Measurements from ENCODE around the gene SASH1.

The SASH1 gene

DNA sequence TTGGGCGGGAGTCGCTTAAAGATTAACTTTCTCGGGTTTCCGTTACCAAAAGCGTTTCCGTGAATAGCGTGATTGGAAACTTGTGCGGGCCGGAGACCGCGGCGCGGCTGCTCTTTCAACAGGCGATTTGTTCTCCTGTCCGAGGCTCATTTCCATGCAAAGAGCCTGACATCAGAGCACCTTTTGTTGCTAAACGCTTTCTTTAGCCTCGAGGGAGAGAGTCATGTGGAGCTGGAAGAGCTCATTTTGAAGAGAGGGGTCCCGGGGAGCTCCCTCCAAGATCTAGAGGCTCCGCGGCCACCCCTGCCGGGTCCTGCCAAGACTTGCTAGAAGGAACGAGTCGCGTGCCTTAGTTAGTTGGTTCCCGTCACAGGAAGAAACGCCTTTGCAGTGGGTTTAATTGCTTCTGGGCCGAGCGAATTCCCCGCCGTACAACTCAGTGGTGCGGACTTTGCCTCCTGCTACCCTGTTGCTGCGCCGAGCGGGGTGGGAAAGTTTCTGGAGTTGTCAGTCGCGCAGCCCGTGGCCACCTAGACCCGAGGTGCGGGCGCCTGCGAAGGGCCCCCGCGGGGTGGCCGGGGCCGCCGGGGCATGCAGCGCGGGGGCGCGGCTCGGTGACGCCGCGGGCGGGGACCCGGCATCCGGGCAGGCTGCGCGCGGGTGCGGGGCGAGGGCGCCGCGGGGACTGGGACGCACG, at the start of gene SASH1:
Gene SASH1, plus strand, starts transcription at position 489 of the 697 bp plus-strand sequence. CDS start 230 bp downstream, outside the sequence.
- Histone ChIP-seq H3K27ac (ENCODE audit: low read length) (no peak within 1 kb of the TSS), H3F3A (ENCODE audit: insufficient read depth, low read length) (no peaks in the 10 kb centered on the region), H3K4me3 (ENCODE audit: low read length) (no peak within 1 kb of the TSS), H2AFZ (ENCODE audit: low read length) (no peak within 1 kb of the TSS), H3K9me3 (replicated peaks; ENCODE audit: insufficient read depth, low read length) (no peaks in the 10 kb centered on the region), H3K36me3 (replicated peaks; ENCODE audit: insufficient read depth, low read length) (no peaks in the 10 kb centered on the region), H3K9ac (ENCODE audit: low read length) (no peak within 1 kb of the TSS), H3K4me1 (ENCODE audit: low read length) (no peaks in the 10 kb centered on the region), H3K79me2 (ENCODE audit: low read length) (no peaks in the 10 kb centered on the region), H4K20me1 (ENCODE audit: insufficient read depth, low read length) (no peaks in the 10 kb centered on the region), H3K9me2 (replicated peaks; ENCODE audit: insufficient read depth, low read length) (no peaks in the 10 kb centered on the region), H3K4me2 (ENCODE audit: low read depth, low read length) (no peak within 1 kb of the TSS), H3K27me3 (replicated peaks; ENCODE audit: insufficient read depth, low read length) (no peaks in the 10 kb centered on the region)
- no peak for DNase-seq
- TF ChIP-seq EZH2 (optimal IDR thresholded peaks at IDR 0.05; ENCODE audit: low read depth, low read length) (no peak), EZH2phosphoT487 (IDR thresholded peaks at IDR 0.05; ENCODE audit: low read length) (no peak)
- TF ChIP-seq, protein P1, sequence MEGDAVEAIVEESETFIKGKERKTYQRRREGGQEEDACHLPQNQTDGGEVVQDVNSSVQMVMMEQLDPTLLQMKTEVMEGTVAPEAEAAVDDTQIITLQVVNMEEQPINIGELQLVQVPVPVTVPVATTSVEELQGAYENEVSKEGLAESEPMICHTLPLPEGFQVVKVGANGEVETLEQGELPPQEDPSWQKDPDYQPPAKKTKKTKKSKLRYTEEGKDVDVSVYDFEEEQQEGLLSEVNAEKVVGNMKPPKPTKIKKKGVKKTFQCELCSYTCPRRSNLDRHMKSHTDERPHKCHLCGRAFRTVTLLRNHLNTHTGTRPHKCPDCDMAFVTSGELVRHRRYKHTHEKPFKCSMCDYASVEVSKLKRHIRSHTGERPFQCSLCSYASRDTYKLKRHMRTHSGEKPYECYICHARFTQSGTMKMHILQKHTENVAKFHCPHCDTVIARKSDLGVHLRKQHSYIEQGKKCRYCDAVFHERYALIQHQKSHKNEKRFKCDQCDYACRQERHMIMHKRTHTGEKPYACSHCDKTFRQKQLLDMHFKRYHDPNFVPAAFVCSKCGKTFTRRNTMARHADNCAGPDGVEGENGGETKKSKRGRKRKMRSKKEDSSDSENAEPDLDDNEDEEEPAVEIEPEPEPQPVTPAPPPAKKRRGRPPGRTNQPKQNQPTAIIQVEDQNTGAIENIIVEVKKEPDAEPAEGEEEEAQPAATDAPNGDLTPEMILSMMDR (IDR thresholded peaks at IDR 0.05; ENCODE audit: low read length) = no peak

DNA sequence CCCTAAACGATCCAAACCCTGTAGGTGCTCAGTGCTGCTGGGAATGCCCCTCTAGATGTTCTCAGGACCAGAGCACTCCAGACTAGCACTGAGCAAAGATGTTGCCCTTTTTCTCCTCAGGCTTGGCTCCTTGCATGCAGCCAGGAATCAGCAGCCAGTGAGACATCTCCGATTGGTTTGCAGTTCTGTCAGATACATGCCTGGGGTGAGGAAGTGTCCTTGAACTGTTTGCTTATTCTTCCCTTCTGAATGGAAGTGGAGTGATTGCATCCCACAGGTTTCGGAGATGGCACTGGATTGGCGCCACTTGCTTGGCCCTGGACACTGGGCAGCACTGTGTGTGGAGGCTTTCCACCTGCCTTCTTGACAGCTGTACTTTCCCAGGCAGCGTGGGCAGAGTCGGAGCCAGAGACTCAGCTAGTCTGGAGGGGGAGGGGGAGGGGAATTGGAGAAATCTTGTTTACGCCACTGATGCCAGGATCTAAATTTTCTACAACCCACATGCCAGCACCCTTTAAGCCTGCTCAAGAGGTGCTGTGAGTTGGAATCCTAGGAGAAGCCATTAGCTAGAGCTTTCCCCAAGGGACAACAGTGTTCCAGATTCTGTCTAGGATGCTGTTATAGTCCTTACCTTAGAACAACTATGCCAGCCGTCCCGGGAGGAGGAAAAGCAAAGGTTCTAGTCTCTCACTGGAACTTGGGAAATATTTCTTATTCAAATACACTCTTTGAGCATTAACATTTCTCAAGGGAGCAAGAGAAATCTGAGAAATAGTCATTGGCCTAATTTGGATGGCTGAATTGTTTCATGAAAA, 49.2 kb upstream of the SASH1 start:
- no peaks in the 10 kb centered on the region for H3K9me3 ChIP-seq (replicated peaks; ENCODE audit: insufficient read depth, low read length)
- no peak for DNase-seq
- H2AFZ ChIP-seq (ENCODE audit: low read length) = no peak overlapping the region
- TF ChIP-seq, protein P1 (IDR thresholded peaks at IDR 0.05; ENCODE audit: low read length) = no peak
- TF ChIP-seq EZH2phosphoT487 (IDR thresholded peaks at IDR 0.05; ENCODE audit: low read length) = no peak
- no peak for TF ChIP-seq EZH2 (optimal IDR thresholded peaks at IDR 0.05; ENCODE audit: low read depth, low read length)
- H3K4me3 ChIP-seq (ENCODE audit: low read length) = no peak overlapping the region
- H3F3A ChIP-seq (ENCODE audit: insufficient read depth, low read length) = no peaks in the 10 kb centered on the region
- no peaks in the 10 kb centered on the region for H3K9me2 ChIP-seq (replicated peaks; ENCODE audit: insufficient read depth, low read length)
- H3K9ac ChIP-seq (ENCODE audit: low read length) = no peak overlapping the region
- H3K4me1 ChIP-seq (ENCODE audit: low read length) = no peaks in the 10 kb centered on the region
- no peaks in the 10 kb centered on the region for H3K27me3 ChIP-seq (replicated peaks; ENCODE audit: insufficient read depth, low read length)
- no peak overlapping the region for H3K27ac ChIP-seq (ENCODE audit: low read length)
- no peaks in the 10 kb centered on the region for H4K20me1 ChIP-seq (ENCODE audit: insufficient read depth, low read length)
- no peak overlapping the region for H3K4me2 ChIP-seq (ENCODE audit: low read depth, low read length)
- no peaks in the 10 kb centered on the region for H3K79me2 ChIP-seq (ENCODE audit: low read length)
- no peaks in the 10 kb centered on the region for H3K36me3 ChIP-seq (replicated peaks; ENCODE audit: insufficient read depth, low read length)

DNA sequence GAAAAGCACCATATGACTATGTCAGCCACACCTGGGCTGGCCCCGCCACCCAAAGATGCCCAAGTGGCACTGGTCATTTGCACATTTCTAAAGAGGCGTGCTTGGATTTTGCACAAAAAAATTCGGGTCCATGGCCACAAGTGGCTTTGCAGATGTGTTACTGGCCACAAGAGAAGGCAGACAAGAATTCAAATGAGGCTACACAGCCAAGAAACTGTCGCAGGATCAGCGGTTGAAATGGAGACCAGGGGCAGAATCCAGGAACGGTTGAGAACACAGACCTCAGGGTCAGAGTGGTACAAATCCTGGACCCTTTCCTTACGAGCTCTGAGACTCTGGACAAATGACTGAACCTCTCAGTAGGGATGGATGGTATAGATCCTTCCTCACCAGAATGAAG, 48.6 kb upstream of the SASH1 start:
- Histone ChIP-seq H3K4me1 (ENCODE audit: low read length) (no peaks in the 10 kb centered on the region), H3K9me3 (replicated peaks; ENCODE audit: insufficient read depth, low read length) (no peaks in the 10 kb centered on the region), H2AFZ (ENCODE audit: low read length) (no peak overlapping the region), H3F3A (ENCODE audit: insufficient read depth, low read length) (no peaks in the 10 kb centered on the region), H3K4me3 (ENCODE audit: low read length) (no peak overlapping the region), H4K20me1 (ENCODE audit: insufficient read depth, low read length) (no peaks in the 10 kb centered on the region), H3K9me2 (replicated peaks; ENCODE audit: insufficient read depth, low read length) (no peaks in the 10 kb centered on the region), H3K9ac (ENCODE audit: low read length) (no peak overlapping the region), H3K36me3 (replicated peaks; ENCODE audit: insufficient read depth, low read length) (no peaks in the 10 kb centered on the region), H3K27me3 (replicated peaks; ENCODE audit: insufficient read depth, low read length) (no peaks in the 10 kb centered on the region), H3K4me2 (ENCODE audit: low read depth, low read length) (no peak overlapping the region), H3K27ac (ENCODE audit: low read length) (no peak overlapping the region), H3K79me2 (ENCODE audit: low read length) (no peaks in the 10 kb centered on the region)
- no peak for DNase-seq
- TF ChIP-seq EZH2phosphoT487 (IDR thresholded peaks at IDR 0.05; ENCODE audit: low read length) (no peak), EZH2 (optimal IDR thresholded peaks at IDR 0.05; ENCODE audit: low read depth, low read length) (no peak)
- TF ChIP-seq, protein P1 (IDR thresholded peaks at IDR 0.05; ENCODE audit: low read length) = no peak
